ENCODE measurements around the gene POC1A. TPM values are rescaled to one million over a fixed set of nuclear protein-coding genes. Genes with fewer than 3 reads are reported as not detected.

POC1A gene
- total RNA-seq, 2 experiments from 2014 or later = 0.22 to 0.39 TPM

DNA sequence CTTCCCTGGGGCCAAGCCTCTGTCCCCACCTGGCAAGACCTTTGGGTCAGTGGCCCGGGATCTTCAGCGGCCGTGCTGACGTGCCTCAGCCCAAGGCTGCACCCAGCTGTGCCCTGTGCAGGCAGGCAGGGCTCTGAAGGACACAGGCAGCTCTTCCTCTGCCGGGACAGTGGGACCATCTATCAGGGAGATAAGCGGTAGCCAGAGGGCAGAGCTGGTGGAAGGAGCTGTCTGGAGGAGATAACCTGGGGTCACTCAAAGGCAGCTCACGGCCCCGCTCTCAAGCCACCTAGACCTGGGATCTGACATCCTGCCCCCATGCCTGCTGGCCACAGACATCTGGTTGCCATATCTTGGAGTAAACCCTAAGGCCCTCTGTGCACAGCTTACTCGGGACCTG is 125.2 kb downstream of the POC1A start:
- Histone ChIP-seq H3K4me1 (ENCODE audit: insufficient read depth, low read length) (peaks cover 4% of the 10 kb centered on the region), H3K27me3 (ENCODE audit: control insufficient read depth in 1 of 2, insufficient read depth in 2 of 2, low read length in 2 of 2) (no peaks in the 10 kb centered on the region), H3K4me3 (ENCODE audit: low read length) (no peak overlapping the region), H3K36me3 (ENCODE audit: insufficient read depth, low read length) (no peaks in the 10 kb centered on the region), H3K27ac (ENCODE audit: low read depth in 1 of 2, low read length in 2 of 2) (no peak overlapping the region), H3K9me3 (ENCODE audit: control insufficient read depth in 1 of 2, insufficient read depth in 1 of 2, low read length in 2 of 2) (no peaks in the 10 kb centered on the region)
- no peaks in the 10 kb centered on the region for H3K27me3 Mint-ChIP-seq
- no peaks in the 10 kb centered on the region for H3K4me1 Mint-ChIP-seq (ENCODE audit: low read depth)
- ChIA-PET CTCF (no interaction called here), POLR2A (no interaction called here)
- H3K4me3 Mint-ChIP-seq = no peak overlapping the region
- TF ChIP-seq, protein P1, sequence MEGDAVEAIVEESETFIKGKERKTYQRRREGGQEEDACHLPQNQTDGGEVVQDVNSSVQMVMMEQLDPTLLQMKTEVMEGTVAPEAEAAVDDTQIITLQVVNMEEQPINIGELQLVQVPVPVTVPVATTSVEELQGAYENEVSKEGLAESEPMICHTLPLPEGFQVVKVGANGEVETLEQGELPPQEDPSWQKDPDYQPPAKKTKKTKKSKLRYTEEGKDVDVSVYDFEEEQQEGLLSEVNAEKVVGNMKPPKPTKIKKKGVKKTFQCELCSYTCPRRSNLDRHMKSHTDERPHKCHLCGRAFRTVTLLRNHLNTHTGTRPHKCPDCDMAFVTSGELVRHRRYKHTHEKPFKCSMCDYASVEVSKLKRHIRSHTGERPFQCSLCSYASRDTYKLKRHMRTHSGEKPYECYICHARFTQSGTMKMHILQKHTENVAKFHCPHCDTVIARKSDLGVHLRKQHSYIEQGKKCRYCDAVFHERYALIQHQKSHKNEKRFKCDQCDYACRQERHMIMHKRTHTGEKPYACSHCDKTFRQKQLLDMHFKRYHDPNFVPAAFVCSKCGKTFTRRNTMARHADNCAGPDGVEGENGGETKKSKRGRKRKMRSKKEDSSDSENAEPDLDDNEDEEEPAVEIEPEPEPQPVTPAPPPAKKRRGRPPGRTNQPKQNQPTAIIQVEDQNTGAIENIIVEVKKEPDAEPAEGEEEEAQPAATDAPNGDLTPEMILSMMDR (IDR thresholded peaks at IDR 0.05) = no peak
- no peaks in the 10 kb centered on the region for H3K9me3 Mint-ChIP-seq
- DNase-seq = no peak
- H3K36me3 Mint-ChIP-seq (ENCODE audit: low read depth) = no peaks in the 10 kb centered on the region
- no peak for ATAC-seq (ENCODE audit: poor library complexity)
- intact Hi-C loops (cut with DNase I, micrococcal nuclease) = no loop called here
- no peak overlapping the region for H3K27ac Mint-ChIP-seq

DNA sequence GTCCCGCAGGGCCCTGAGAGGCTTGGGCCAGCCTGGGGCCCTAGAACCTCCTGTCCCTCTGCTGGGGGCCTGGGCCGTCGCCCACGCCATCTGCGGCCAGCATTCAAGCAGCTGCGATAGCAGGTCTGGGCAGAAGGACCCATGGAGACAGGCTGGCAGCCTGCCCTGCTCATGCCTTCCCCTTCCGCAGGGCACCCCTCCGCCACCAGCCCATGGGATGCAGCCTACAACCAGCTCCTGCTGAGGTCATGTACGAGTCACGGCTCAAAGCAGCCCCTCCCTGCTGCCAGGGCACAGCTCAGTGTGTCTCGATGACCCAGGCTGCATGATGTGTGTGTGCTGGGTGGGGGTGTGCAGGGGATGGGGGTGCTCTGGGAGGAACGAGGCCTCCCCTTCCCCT is 125.7 kb downstream of the POC1A start:
- H3K4me3 Mint-ChIP-seq = no peak overlapping the region
- intact Hi-C loops (cut with DNase I, micrococcal nuclease) = no loop called here
- H3K9me3 ChIP-seq (ENCODE audit: control insufficient read depth in 1 of 2, insufficient read depth in 1 of 2, low read length in 2 of 2) = no peaks in the 10 kb centered on the region
- no peaks in the 10 kb centered on the region for H3K27me3 ChIP-seq (ENCODE audit: control insufficient read depth in 1 of 2, insufficient read depth in 2 of 2, low read length in 2 of 2)
- no peaks in the 10 kb centered on the region for H3K27me3 Mint-ChIP-seq
- H3K27ac ChIP-seq (ENCODE audit: low read depth in 1 of 2, low read length in 2 of 2) = no peak overlapping the region
- DNase-seq (no peak), ATAC-seq (ENCODE audit: poor library complexity) (no peak)
- no peaks in the 10 kb centered on the region for H3K4me1 Mint-ChIP-seq (ENCODE audit: low read depth)
- no peak overlapping the region for H3K27ac Mint-ChIP-seq
- H3K36me3 ChIP-seq (ENCODE audit: insufficient read depth, low read length) = no peaks in the 10 kb centered on the region
- TF ChIP-seq, protein P1 (IDR thresholded peaks at IDR 0.05) = no peak
- no peaks in the 10 kb centered on the region for H3K9me3 Mint-ChIP-seq
- no peak overlapping the region for H3K4me3 ChIP-seq (ENCODE audit: low read length)
- peaks cover 4% of the 10 kb centered on the region for H3K4me1 ChIP-seq (ENCODE audit: insufficient read depth, low read length)
- ChIA-PET CTCF (no interaction called here), POLR2A (no interaction called here)
- no peaks in the 10 kb centered on the region for H3K36me3 Mint-ChIP-seq (ENCODE audit: low read depth)

DNA sequence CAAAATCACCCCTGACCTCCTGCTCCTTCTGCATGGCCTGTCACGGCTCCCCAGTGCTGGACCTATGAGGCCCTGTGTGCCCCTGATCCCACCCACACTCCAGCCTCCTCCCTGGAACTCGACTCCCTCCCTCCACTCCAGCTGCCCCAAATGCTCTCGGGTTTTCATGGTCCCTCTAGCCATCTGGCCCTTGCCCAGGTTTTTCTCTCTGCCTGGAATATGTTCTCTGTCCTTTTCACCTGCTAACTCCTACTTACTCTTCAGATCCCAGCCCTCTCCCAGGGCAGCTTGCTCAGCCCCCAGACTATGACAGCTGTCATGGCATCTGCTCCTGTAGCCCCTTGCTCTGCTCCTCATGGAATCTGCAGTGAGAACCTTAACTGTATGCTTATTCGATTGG is 128.2 kb downstream of the POC1A start:
- Mint-ChIP-seq H3K36me3 (ENCODE audit: low read depth) (no peaks in the 10 kb centered on the region), H3K4me1 (ENCODE audit: low read depth) (no peaks in the 10 kb centered on the region), H3K27me3 (no peaks in the 10 kb centered on the region), H3K9me3 (no peaks in the 10 kb centered on the region), H3K4me3 (no peak overlapping the region), H3K27ac (no peak overlapping the region)
- POLR2A ChIA-PET = no interaction called here
- H3K9me3 ChIP-seq (ENCODE audit: control insufficient read depth in 1 of 2, insufficient read depth in 1 of 2, low read length in 2 of 2) = no peaks in the 10 kb centered on the region
- H3K27me3 ChIP-seq (ENCODE audit: control insufficient read depth in 1 of 2, insufficient read depth in 2 of 2, low read length in 2 of 2) = no peaks in the 10 kb centered on the region
- no peak overlapping the region for H3K4me3 ChIP-seq (ENCODE audit: low read length)
- H3K4me1 ChIP-seq (ENCODE audit: insufficient read depth, low read length) = peaks cover 4% of the 10 kb centered on the region
- TF ChIP-seq, protein P1 (IDR thresholded peaks at IDR 0.05) = no peak
- DNase-seq (no peak), ATAC-seq (ENCODE audit: poor library complexity) (no peak)
- H3K36me3 ChIP-seq (ENCODE audit: insufficient read depth, low read length) = no peaks in the 10 kb centered on the region
- H3K27ac ChIP-seq (ENCODE audit: low read depth in 1 of 2, low read length in 2 of 2) = no peak overlapping the region
- intact Hi-C loops (cut with DNase I, micrococcal nuclease) = no loop called here
- CTCF ChIA-PET = no interaction called here

All from CD4-positive, alpha-beta T cell (primary cell).